ENCODE results near the gene CDH23.

DNA sequence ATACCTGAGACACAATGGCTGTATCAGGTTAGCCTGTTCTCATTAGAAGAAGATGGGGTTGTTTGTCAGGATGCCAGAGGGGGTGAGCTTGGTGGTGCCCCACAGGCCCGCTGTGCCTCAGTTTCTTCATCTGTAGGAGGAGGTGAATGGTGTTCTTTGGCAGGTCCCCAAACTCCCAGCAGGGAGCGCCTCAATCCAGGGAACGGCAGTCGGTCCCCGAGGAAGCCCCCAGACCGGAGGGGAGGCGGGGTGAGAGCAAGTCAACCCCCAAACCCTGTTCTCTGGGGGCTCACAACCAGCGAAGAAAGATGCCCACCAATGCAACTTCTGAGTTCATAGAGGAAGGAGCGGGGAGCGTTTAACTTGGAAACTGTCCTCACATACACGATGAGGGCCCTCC lies 306.9 kb downstream of the CDH23 start:
- TF ChIP-seq CTCF (IDR thresholded peaks at IDR 0.05 in 8 of 11, conservative IDR thresholded peaks at IDR 0.05 in 3 of 11), result no peak
- no peak for TF ChIP-seq POLR2AphosphoS5 (IDR thresholded peaks at IDR 0.05)
